OCI-LY1 (cell line): ENCODE results near the gene GAS2L2.

Experiments
- EZH2 ChIP-seq: fragments of 200-600 bp; sonication (generic), shearing (Covaris generic); IDR thresholded peaks from 2 replicates; pipeline ENCODE4 v1.8.0; 2017; ENCODE audit warnings: borderline replicate concordance, mixed run types, mild to moderate bottlenecking, antibody characterized with exemption, low read length, moderate library complexity, mixed read lengths
- TF ChIP-seq, protein P1 (sequence below): fragments of 200-600 bp; sonication (generic), shearing (Covaris generic); IDR thresholded peaks from 2 replicates; pipeline ENCODE4 v1.5.1; 2017; ENCODE audit warnings: mild to moderate bottlenecking, antibody characterized with exemption, low read length, moderate library complexity, mixed read lengths

DNA sequence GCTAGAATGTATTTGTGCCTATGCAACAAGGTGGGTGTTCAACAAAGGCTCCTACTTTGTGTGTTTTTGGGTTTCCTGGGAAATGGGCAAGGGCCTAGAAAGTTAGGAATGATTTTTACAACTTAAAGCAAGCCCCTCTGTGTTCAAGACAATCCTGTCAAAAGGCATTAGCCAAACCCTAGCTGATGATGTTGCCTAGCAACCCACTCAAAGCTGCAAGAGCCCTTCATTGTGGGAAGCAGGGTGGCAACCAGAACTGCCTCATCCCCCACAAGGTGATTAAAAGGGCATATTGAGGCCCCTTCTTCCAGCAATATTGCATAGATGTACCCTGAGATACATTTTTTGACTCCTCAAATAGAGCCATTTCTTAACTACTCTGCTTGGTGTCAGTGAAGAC is 37.6 kb downstream of the GAS2L2 start:
- TF ChIP-seq, protein P1, sequence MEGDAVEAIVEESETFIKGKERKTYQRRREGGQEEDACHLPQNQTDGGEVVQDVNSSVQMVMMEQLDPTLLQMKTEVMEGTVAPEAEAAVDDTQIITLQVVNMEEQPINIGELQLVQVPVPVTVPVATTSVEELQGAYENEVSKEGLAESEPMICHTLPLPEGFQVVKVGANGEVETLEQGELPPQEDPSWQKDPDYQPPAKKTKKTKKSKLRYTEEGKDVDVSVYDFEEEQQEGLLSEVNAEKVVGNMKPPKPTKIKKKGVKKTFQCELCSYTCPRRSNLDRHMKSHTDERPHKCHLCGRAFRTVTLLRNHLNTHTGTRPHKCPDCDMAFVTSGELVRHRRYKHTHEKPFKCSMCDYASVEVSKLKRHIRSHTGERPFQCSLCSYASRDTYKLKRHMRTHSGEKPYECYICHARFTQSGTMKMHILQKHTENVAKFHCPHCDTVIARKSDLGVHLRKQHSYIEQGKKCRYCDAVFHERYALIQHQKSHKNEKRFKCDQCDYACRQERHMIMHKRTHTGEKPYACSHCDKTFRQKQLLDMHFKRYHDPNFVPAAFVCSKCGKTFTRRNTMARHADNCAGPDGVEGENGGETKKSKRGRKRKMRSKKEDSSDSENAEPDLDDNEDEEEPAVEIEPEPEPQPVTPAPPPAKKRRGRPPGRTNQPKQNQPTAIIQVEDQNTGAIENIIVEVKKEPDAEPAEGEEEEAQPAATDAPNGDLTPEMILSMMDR: no peak
- no peak for TF ChIP-seq EZH2
